ENCODE results near the gene OSBPL9. TPM values are rescaled to one million over a fixed set of nuclear protein-coding genes. Genes with fewer than 3 reads are reported as not detected.
A peak's percentile ranks its signal among the peaks of the same experiment; 100 is the strongest.

OSBPL9 gene
- total RNA-seq, 2 donors from 2014 or later = 94.1 to 114 TPM

- no peaks in the 10 kb centered on the region for H3K9me3 ChIP-seq
- H3K27me3 ChIP-seq (replicated peaks; ENCODE audit: insufficient read depth) = no peaks in the 10 kb centered on the region
- no peak for ATAC-seq (ENCODE audit: insufficient number of reproducible peaks, low FRiP score, low read depth)
- no peaks in the 10 kb centered on the region for H3K36me3 ChIP-seq
- H3K27ac ChIP-seq = peak overlapping the region in 1 of 2 donors; percentile 59
- TF ChIP-seq CTCF (IDR thresholded peaks at IDR 0.05) = no peak
- no peak for DNase-seq (ENCODE audit: low spot score)
- H3K4me3 ChIP-seq = no peak overlapping the region
- peaks cover 30 to 85% of the 10 kb centered on the region in 2 donors for H3K4me1 ChIP-seq (ENCODE audit: control insufficient read depth in 1 of 2, low read depth in 2 of 2)
Observed at GRCh38 chr1:51663105-51663504, 46.2 kb downstream of the OSBPL9 start.

GRCh38 chr1:51663721-51664120, 46.8 kb downstream of the OSBPL9 start:
- no peak for DNase-seq (ENCODE audit: low spot score)
- no peak overlapping the region for H3K4me3 ChIP-seq
- no peaks in the 10 kb centered on the region for H3K9me3 ChIP-seq
- no peak for TF ChIP-seq CTCF (IDR thresholded peaks at IDR 0.05)
- no peak for ATAC-seq (ENCODE audit: insufficient number of reproducible peaks, low FRiP score, low read depth)
- H3K27me3 ChIP-seq (replicated peaks; ENCODE audit: insufficient read depth) = no peaks in the 10 kb centered on the region
- no peaks in the 10 kb centered on the region for H3K36me3 ChIP-seq
- peak overlapping the region in 1 of 2 donors; percentile 59 for H3K27ac ChIP-seq
- H3K4me1 ChIP-seq (ENCODE audit: control insufficient read depth in 1 of 2, low read depth in 2 of 2) = peaks cover 32 to 91% of the 10 kb centered on the region in 2 donors

- H3K27me3 ChIP-seq (replicated peaks; ENCODE audit: insufficient read depth) = no peaks in the 10 kb centered on the region
- H3K9me3 ChIP-seq = no peaks in the 10 kb centered on the region
- peaks cover 37 to 95% of the 10 kb centered on the region in 2 donors for H3K4me1 ChIP-seq (ENCODE audit: control insufficient read depth in 1 of 2, low read depth in 2 of 2)
- H3K36me3 ChIP-seq = no peaks in the 10 kb centered on the region
- H3K4me3 ChIP-seq = no peak overlapping the region
- no peak for DNase-seq (ENCODE audit: low spot score)
- peak overlapping the region; percentile 27 to 60 for H3K27ac ChIP-seq
- no peak for TF ChIP-seq CTCF (IDR thresholded peaks at IDR 0.05)
- ATAC-seq (ENCODE audit: insufficient number of reproducible peaks, low FRiP score, low read depth) = no peak
Observed at GRCh38 chr1:51664421-51665240, 47.7 kb downstream of the OSBPL9 start.

GRCh38 chr1:51666478-51666877, 49.6 kb downstream of the OSBPL9 start:
- no peak for TF ChIP-seq CTCF (IDR thresholded peaks at IDR 0.05)
- DNase-seq (ENCODE audit: low spot score) = peak; percentile 17
- H3K27ac ChIP-seq = peak overlapping the region; percentile 2 to 60

GRCh38 chr1:51667561-51667960, 50.7 kb downstream of the OSBPL9 start:
- DNase-seq (ENCODE audit: low spot score) = no peak
- H3K4me1 ChIP-seq (ENCODE audit: control insufficient read depth in 1 of 2, low read depth in 2 of 2) = peaks cover 35 to 95% of the 10 kb centered on the region in 2 donors
- H3K27me3 ChIP-seq (replicated peaks; ENCODE audit: insufficient read depth) = no peaks in the 10 kb centered on the region
- H3K4me3 ChIP-seq = no peak overlapping the region
- no peaks in the 10 kb centered on the region for H3K9me3 ChIP-seq
- no peak for TF ChIP-seq CTCF (IDR thresholded peaks at IDR 0.05)
- H3K36me3 ChIP-seq = no peaks in the 10 kb centered on the region
- no peak for ATAC-seq (ENCODE audit: insufficient number of reproducible peaks, low FRiP score, low read depth)
- H3K27ac ChIP-seq = no peak overlapping the region

More at GRCh38 chr1:51666478-51666877, 49.6 kb downstream of the OSBPL9 start:
- H3K4me1 ChIP-seq (ENCODE audit: control insufficient read depth in 1 of 2, low read depth in 2 of 2) = peaks cover 40 to 95% of the 10 kb centered on the region in 2 donors
- no peaks in the 10 kb centered on the region for H3K9me3 ChIP-seq
- H3K4me3 ChIP-seq = peak overlapping the region; percentile 19
- peak; percentile 86 for ATAC-seq (ENCODE audit: insufficient number of reproducible peaks, low FRiP score, low read depth)
- no peaks in the 10 kb centered on the region for H3K36me3 ChIP-seq
- no peaks in the 10 kb centered on the region for H3K27me3 ChIP-seq (replicated peaks; ENCODE audit: insufficient read depth)
